Left forelimb (tissue), 1 donor: Measurements from ENCODE around the gene LDLRAP1.

Experiments used
- DNase-seq: peaks from one replicate; pipeline ENCODE4 v3.0.0-alpha.2; 2018; ENCODE audit warnings: low spot score

The LDLRAP1 gene

GRCh38 chr1:25544243-25544764 is 898 bp downstream of the LDLRAP1 start:
- no peak for DNase-seq

GRCh38 chr1:25544819-25545218 is 1.4 kb downstream of the LDLRAP1 start:
- no peak for DNase-seq

GRCh38 chr1:25545767-25546166 is 2.4 kb downstream of the LDLRAP1 start:
- no peak for DNase-seq

GRCh38 chr1:25546193-25546592 is 2.8 kb downstream of the LDLRAP1 start:
- DNase-seq: no peak

- DNase-seq: no peak
These were observed 5.2 kb downstream of the LDLRAP1 start for GRCh38 chr1:25548601-25549000.

- DNase-seq: no peak
These were observed 6.1 kb downstream of the LDLRAP1 start for GRCh38 chr1:25549273-25550154.

GRCh38 chr1:25550155-25550506 is 6.7 kb downstream of the LDLRAP1 start:
- DNase-seq: no peak

- DNase-seq: no peak
These were observed 7.4 kb downstream of the LDLRAP1 start for GRCh38 chr1:25550683-25551310.

- DNase-seq: no peak
These were observed 10.5 kb downstream of the LDLRAP1 start for GRCh38 chr1:25553749-25554429.

- DNase-seq: no peak
These were observed 11.0 kb downstream of the LDLRAP1 start for GRCh38 chr1:25554430-25554780.

- no peak for DNase-seq
These were observed 11.7 kb downstream of the LDLRAP1 start for GRCh38 chr1:25554886-25555752.

- DNase-seq: no peak
These were observed 12.3 kb downstream of the LDLRAP1 start for GRCh38 chr1:25555753-25556092.

- DNase-seq: no peak
These were observed 12.8 kb downstream of the LDLRAP1 start for GRCh38 chr1:25556132-25556670.

- DNase-seq: no peak
These were observed 13.5 kb downstream of the LDLRAP1 start for GRCh38 chr1:25556791-25557476.

- no peak for DNase-seq
These were observed 14.1 kb downstream of the LDLRAP1 start for GRCh38 chr1:25557543-25557942.

GRCh38 chr1:25559031-25559430 is 15.6 kb downstream of the LDLRAP1 start:
- DNase-seq: no peak

- DNase-seq: no peak
These were observed 16.6 kb downstream of the LDLRAP1 start for GRCh38 chr1:25560001-25560400.

GRCh38 chr1:25560788-25561187 is 17.4 kb downstream of the LDLRAP1 start:
- no peak for DNase-seq

GRCh38 chr1:25561421-25562100 is 18.2 kb downstream of the LDLRAP1 start:
- DNase-seq: no peak

GRCh38 chr1:25562101-25562927 is 18.9 kb downstream of the LDLRAP1 start:
- DNase-seq: no peak
